Dermis blood vessel endothelial cell (primary cell): ENCODE measurements around the gene BAZ1B. TPM values are rescaled to one million over a fixed set of nuclear protein-coding genes. Genes with fewer than 3 reads are reported as not detected.
A peak's percentile ranks its signal among the peaks of the same experiment; 100 is the strongest.
"Not testable (repeated sequence)": the region's sequence is repeated elsewhere in the genome, so short reads cannot be mapped to it uniquely, and the experiment has no call there.

Experiments
- DNase-seq: peaks from one replicate; pipeline ENCODE4 v3.0.0; 2010
- total RNA-seq: library from RNA; depleted of rRNA; stranded (reverse); fragments of >200 nt; gene quantifications from 2 replicates; pipeline ENCODE4 v1.2.3, GENCODE V29; 2014

Gene BAZ1B
- 55.1 and 72.5 TPM in 2 replicates for total RNA-seq

- peak; percentile 99 for DNase-seq
Observed at GRCh38 chr7:73522105-73522872, at the start of gene BAZ1B. Gene BAZ1B (minus strand): TSS chr7:73522293. CDS start chr7:73521933, 360 bp downstream.

GRCh38 chr7:73570977-73571376 is 48.9 kb upstream of the BAZ1B start:
- DNase-seq: no peak

- DNase-seq: no peak
Observed at GRCh38 chr7:73570521-73570920, 48.4 kb upstream of the BAZ1B start.

- DNase-seq: no peak
Observed at GRCh38 chr7:73569042-73569608, 47.0 kb upstream of the BAZ1B start.

- no peak for DNase-seq
Observed at GRCh38 chr7:73567846-73568685, 46.0 kb upstream of the BAZ1B start.

GRCh38 chr7:73567140-73567539 is 45.0 kb upstream of the BAZ1B start:
- DNase-seq: no peak

GRCh38 chr7:73566431-73566830 is 44.3 kb upstream of the BAZ1B start:
- DNase-seq: not testable (repeated sequence)

GRCh38 chr7:73565675-73566340 is 43.7 kb upstream of the BAZ1B start:
- no peak for DNase-seq

- DNase-seq: peak; percentile 28
Observed at GRCh38 chr7:73560109-73560835, 38.2 kb upstream of the BAZ1B start.

GRCh38 chr7:73557397-73558257 is 35.5 kb upstream of the BAZ1B start, which contains the start of gene BCL7B:
Gene BCL7B (minus strand): TSS chr7:73557690. CDS start chr7:73557578, 112 bp downstream.
- peak; percentile 78 for DNase-seq

- DNase-seq: peak; percentile 95
Observed at GRCh38 chr7:73557108-73557396, 35.0 kb upstream of the BAZ1B start.

- DNase-seq: no peak
Observed at GRCh38 chr7:73556208-73557107, 34.4 kb upstream of the BAZ1B start.

- DNase-seq: peak; percentile 23
Observed at GRCh38 chr7:73555411-73555982, 33.4 kb upstream of the BAZ1B start.

- DNase-seq: not testable (repeated sequence)
Observed at GRCh38 chr7:73550093-73550492, 28.0 kb upstream of the BAZ1B start.

- DNase-seq: no peak
Observed at GRCh38 chr7:73549176-73549575, 27.1 kb upstream of the BAZ1B start.

- no peak for DNase-seq
Observed at GRCh38 chr7:73547841-73548240, 25.7 kb upstream of the BAZ1B start.

GRCh38 chr7:73544678-73545077 is 22.6 kb upstream of the BAZ1B start:
- no peak for DNase-seq

- no peak for DNase-seq
Observed at GRCh38 chr7:73541722-73542121, 19.6 kb upstream of the BAZ1B start.

- no peak for DNase-seq
Observed at GRCh38 chr7:73539709-73540108, 17.6 kb upstream of the BAZ1B start.

- DNase-seq: not testable (repeated sequence)
Observed at GRCh38 chr7:73538510-73538909, 16.4 kb upstream of the BAZ1B start.
